BE2C (cell line): Measurements from ENCODE around the gene POU6F2.

ENCODE experiments used
- DNase-seq: peaks from one replicate; pipeline ENCODE4 v3.0.0-alpha.2; 2020
- H3K27me3 ChIP-seq: fragments of 250-450 bp; sonication (Bioruptor Pico); 2 replicates; pipeline ENCODE4 v1.5.1; 2020; ENCODE audit warnings: mild to moderate bottlenecking
- H3K36me3 ChIP-seq: fragments of 250-450 bp; sonication (Bioruptor Pico); 2 replicates; pipeline ENCODE4 v1.5.1; 2020; ENCODE audit warnings: mild to moderate bottlenecking
- H3K4me1 ChIP-seq: fragments of 250-450 bp; sonication (Bioruptor Pico); 2 replicates; pipeline ENCODE4 v1.5.1; 2020
- H3K4me3 ChIP-seq: 2 replicates; pipeline ENCODE4 v1.5.1; 2011; ENCODE audit warnings: low read depth, low read length
- H3K9me3 ChIP-seq: fragments of 250-450 bp; sonication (Bioruptor Pico); 2 replicates; pipeline ENCODE4 v1.5.1; 2020
- CTCF ChIP-seq: IDR thresholded peaks from 2 replicates; pipeline ENCODE4 v1.5.1; 2012; ENCODE audit warnings: mild to moderate bottlenecking, low read depth, low read length

POU6F2 gene

GRCh38 chr7:39133088-39133487, 155.4 kb downstream of the POU6F2 start:
- DNase-seq, result no peak
- no peak for TF ChIP-seq CTCF
- no peaks in the 10 kb centered on the region for H3K36me3 ChIP-seq
- H3K4me1 ChIP-seq, result no peaks in the 10 kb centered on the region
- no peaks in the 10 kb centered on the region for H3K9me3 ChIP-seq
- no peak overlapping the region for H3K4me3 ChIP-seq
- 0 out of 2 replicates have a peak, but pooled peaks cover 2% of the 10 kb centered on the region for H3K27me3 ChIP-seq

GRCh38 chr7:39137480-39137879, 159.8 kb downstream of the POU6F2 start:
- no peaks in the 10 kb centered on the region for H3K9me3 ChIP-seq
- TF ChIP-seq CTCF, result no peak
- no peak for DNase-seq

GRCh38 chr7:39142750-39143149, 165.0 kb downstream of the POU6F2 start:
- Histone ChIP-seq H3K27me3 (no peaks in the 10 kb centered on the region), H3K9me3 (no peaks in the 10 kb centered on the region)
- no peak for DNase-seq

More at GRCh38 chr7:39137480-39137879, 159.8 kb downstream of the POU6F2 start:
- Histone ChIP-seq H3K4me1 (no peaks in the 10 kb centered on the region), H3K36me3 (no peaks in the 10 kb centered on the region), H3K27me3 (no peaks in the 10 kb centered on the region), H3K4me3 (no peak overlapping the region)

GRCh38 chr7:39144420-39144819, 166.7 kb downstream of the POU6F2 start:
- Histone ChIP-seq H3K27me3 (no peaks in the 10 kb centered on the region), H3K9me3 (no peaks in the 10 kb centered on the region), H3K4me1 (no peaks in the 10 kb centered on the region), H3K4me3 (no peak overlapping the region), H3K36me3 (no peaks in the 10 kb centered on the region)
- no peak for DNase-seq
- TF ChIP-seq CTCF, result no peak

More at GRCh38 chr7:39142750-39143149, 165.0 kb downstream of the POU6F2 start:
- Histone ChIP-seq H3K4me1 (no peaks in the 10 kb centered on the region), H3K36me3 (no peaks in the 10 kb centered on the region), H3K4me3 (no peak overlapping the region)
- no peak for TF ChIP-seq CTCF

- no peak overlapping the region for H3K4me3 ChIP-seq
- no peaks in the 10 kb centered on the region for H3K4me1 ChIP-seq
- no peak for DNase-seq
- no peak for TF ChIP-seq CTCF
- H3K36me3 ChIP-seq, result no peaks in the 10 kb centered on the region
- H3K9me3 ChIP-seq, result no peaks in the 10 kb centered on the region
- no peaks in the 10 kb centered on the region for H3K27me3 ChIP-seq
These were observed 167.6 kb downstream of the POU6F2 start for GRCh38 chr7:39145283-39145682.

- no peak for TF ChIP-seq CTCF
- H3K36me3 ChIP-seq, result no peaks in the 10 kb centered on the region
- no peaks in the 10 kb centered on the region for H3K27me3 ChIP-seq
- no peak for DNase-seq
- H3K9me3 ChIP-seq, result no peaks in the 10 kb centered on the region
- no peaks in the 10 kb centered on the region for H3K4me1 ChIP-seq
- no peak overlapping the region for H3K4me3 ChIP-seq
These were observed 168.2 kb downstream of the POU6F2 start for GRCh38 chr7:39145935-39146334.
